HG02759 (cell line): ENCODE results near the gene CHTF18.

Source experiments
- ATAC-seq: cut with Tn5 transposase; IDR thresholded peaks from one replicate; pipeline ENCODE4 v1.9.1; 2021; ENCODE audit warnings: mild to moderate bottlenecking, moderate library complexity; ENCODE audit not compliant: unreplicated experiment

CHTF18 gene

GRCh38 chr16:842711-843560 is 54.5 kb downstream of the CHTF18 start:
- ATAC-seq, result no peak

GRCh38 chr16:843771-844170 is 55.4 kb downstream of the CHTF18 start:
- no peak for ATAC-seq

- no peak for ATAC-seq
Measured at GRCh38 chr16:844638-845350, 56.4 kb downstream of the CHTF18 start.

GRCh38 chr16:845351-845745 is 56.9 kb downstream of the CHTF18 start:
- ATAC-seq, result no peak

- no peak for ATAC-seq
Measured at GRCh38 chr16:847151-847550, 58.7 kb downstream of the CHTF18 start.
